C1 segment of cervical spinal cord (tissue), 14 donors: Measurements from ENCODE around the gene HIGD1C.
"Not testable (repeated sequence)": the region's sequence is repeated elsewhere in the genome, so short reads cannot be mapped to it uniquely, and the experiment has no call there.

Source experiments
- DNase-seq, 14 donors: peaks; one replicate each; lab custom pipeline; 2025; lab: John Stamatoyannopoulos, UW

Gene HIGD1C

DNA sequence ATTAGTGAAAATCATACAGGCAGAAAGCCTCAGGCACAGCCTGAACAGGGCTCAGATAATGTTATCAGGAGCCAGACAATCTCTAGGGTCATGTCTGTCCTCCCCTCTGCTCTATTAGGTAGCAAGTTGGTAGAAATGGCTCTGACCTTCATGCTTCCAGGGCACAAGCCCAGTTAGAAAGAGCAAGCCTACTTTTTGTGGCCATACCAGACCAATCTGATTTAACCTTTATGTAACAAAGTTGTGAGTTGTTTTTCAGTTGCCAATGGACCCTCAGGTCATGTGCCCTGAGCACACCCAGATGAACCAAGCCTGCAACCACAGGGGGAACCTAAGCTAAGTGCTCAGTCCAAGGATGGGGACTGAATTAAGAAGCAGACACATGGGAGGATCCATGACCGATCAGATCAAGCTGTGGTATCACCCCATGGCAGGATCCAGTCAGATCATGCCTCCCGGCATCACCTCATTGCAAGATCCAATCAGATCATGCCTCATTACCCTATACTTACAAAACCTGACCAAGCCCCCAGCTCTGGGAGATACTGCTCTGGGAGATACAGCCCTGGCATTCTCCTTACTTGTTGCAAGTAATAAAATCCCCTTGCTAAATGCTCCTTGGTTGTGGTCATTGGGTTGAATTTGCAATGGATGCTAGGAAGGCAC lies 18.8 kb upstream of the HIGD1C start:
- DNase-seq, result peak in 1 of 14 donors; percentile 5

- no peak for DNase-seq
Observed at GRCh38 chr12:50934371-50934851, 17.9 kb upstream of the HIGD1C start.

GRCh38 chr12:50934981-50935807 lies 17.1 kb upstream of the HIGD1C start:
- DNase-seq, result no peak

DNA sequence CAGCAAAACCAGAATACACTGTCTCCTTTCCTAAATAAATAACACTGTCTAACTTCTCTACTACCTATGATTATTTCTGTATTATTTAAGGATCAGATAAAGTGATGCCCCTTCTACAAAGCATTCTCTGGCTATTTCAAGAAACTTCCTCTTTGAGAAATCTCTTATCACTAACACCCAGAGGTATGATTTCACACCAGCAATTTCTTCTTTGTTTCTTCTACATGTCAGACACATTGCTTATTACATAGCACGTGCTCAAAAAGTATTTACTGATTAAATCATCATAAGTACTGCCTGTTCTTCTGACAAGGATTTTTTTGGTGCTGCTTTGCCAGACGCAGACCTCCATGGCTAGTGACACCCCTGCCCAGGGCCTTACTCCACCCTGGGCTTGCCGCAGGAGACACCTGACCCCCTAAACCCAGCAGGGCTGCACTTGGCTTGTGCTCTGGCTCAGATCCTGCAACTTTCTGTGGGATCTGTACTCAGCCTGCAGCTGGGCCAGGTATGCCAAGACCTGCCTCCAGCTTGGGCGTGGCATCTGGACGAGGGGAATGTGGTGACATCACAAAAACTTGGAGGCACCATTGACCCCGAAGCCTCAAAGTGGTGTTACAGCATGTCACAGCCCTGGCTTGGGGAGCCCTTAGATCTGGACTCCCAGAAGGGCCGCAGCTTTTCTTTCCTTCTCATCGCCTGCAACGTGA lies 15.4 kb upstream of the HIGD1C start:
- no peak for DNase-seq

DNA sequence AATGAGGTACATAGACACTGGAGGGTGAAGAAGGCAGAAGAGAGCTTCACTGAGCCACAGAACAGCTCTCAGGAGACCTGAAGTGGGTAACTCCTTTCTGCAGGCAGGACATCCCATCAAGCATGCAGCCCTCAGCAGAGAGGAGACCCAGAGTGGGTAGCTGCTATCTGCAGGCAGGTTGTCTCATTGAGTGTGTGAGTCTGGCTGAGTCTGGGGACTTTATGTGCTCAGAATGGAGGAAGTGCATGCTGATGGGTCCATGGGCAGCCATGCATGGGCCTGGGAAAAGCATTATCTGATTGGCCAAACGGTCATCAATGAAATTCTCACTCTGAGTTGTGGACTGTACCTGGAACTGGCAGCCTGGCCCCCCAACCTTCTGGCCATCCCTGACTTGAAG lies 14.7 kb upstream of the HIGD1C start:
- no peak for DNase-seq

DNA sequence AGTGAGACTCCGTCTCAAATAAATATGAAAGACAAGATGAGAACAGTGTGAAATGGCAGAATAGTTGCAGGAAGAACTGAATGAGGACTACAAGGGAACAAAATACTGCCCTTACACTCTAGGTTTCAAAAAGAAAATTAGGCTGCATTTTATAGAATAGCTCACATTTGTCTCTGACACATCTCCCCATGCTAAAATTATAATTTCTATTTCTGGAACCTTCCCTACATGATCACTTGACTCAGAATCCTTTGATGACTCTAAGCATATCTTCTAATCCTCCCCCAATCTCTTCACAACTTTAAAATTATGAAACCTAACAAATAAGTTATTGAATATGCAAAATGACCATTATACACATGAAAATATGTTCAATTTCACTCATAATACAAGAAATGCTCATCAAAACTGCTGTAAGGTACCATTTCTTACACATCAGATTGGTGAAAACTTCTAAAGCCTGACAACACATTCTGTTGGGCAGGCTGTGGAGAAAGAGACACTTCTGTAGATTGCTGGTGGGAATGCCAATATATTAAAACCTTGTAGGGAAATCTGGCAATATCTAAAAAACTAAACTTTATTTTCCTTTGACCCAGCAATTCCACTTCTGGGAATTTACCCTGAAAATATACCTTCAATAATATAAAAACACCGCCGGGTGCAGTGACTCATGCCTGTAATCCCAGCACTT lies 4.3 kb upstream of the HIGD1C start:
- DNase-seq, result no peak

DNA sequence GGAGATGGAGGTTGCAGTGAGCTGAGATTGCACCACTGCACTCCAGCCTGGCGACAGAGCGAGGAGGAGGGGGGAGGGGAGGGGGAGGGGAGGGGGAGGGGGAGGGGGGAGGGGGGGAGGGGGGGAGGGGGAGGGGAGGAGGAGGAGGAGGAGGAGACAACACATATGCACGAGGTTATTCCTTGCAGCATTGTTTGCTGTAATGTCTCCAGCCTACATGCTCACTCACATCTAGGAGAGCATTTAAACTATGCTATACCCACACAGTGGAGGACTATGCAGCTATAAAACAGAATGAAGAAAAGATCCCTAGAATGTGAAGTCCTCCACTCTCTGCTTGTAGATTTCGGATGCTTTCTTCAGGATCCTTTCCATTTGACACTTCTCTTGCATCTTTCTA lies 3.5 kb upstream of the HIGD1C start:
- no peak for DNase-seq

- no peak for DNase-seq
Observed at GRCh38 chr12:50949801-50950302, 2.5 kb upstream of the HIGD1C start.

GRCh38 chr12:50951112-50951511 lies 1.2 kb upstream of the HIGD1C start:
- no peak for DNase-seq

DNA sequence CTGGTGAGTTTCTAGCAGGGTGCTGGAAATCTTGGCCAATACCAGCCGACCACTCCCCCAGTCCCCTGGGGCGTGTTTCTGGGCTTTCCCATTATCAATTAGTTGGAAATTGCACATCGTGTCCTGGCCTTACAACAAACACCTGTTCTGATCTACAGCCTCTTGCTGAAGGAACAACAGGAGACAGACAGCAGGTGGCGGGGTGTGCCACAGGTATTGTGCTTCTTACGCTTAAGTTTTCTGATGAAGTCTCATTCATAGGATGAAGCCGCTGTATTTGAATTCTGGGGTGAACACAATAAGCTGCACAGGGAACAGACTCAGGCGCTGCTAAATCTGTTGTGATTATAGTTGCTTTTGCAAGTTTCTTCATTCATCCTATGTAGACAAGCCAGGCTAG lies 703 bp downstream of the HIGD1C start:
- no peak for DNase-seq

DNA sequence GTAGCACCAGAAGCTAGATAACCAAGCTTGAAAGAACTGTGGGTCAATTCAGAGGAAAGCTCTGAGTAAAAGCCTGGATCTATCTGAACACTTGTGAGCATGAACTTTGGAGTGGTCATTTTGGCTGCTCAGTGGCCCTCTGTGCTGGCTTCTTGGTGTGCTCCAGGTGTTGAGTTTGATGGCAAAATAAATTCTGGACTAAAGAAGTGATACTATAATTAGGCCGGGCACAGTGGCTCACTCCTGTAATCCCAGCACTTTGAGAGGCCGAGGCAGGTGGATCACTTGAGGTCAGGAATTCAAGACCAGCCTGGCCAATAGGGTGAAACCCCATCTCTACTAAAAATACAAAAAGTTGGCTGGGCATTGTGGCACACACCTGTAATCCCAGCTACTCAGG lies 2.4 kb downstream of the HIGD1C start:
- not testable (repeated sequence) for DNase-seq

GRCh38 chr12:50955288-50955687 lies 2.9 kb downstream of the HIGD1C start:
- no peak for DNase-seq

DNA sequence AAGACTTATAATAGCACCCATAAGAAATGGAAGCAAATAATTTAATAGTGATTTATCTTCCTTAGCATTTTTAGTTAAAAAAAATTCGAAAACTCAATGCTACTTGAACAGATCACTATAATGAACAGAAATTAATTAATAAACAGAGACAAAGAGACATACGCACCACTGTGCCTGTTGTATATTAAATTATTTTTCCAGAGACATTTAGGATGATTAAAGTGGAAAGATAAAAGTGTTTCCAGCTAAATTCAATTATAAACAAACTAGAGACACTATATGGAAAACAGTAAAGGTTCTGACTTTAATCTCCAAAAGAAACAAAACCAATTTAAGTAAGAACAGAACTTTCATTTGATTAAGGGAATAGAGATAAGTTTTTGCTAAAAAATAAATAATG lies 3.4 kb downstream of the HIGD1C start:
- no peak for DNase-seq

DNA sequence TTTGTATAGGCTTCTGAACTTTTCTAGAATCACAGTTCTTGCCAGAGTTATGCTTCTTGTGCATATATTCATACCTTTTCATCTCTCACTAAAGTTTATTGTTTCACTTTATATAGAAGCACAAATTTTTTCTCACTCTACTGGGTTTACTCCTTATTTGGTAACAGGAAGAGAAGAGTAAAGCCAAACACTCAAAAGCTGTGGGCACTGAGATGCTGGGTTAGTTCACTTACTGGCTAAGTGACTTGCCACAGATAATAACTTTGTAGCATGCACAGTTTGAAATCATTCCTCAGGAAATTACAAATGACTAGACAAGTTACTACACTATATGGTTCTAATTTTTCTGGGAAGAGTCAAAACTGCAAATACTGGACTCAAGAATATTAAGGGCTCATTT lies 7.8 kb downstream of the HIGD1C start:
- no peak for DNase-seq

GRCh38 chr12:50961708-50962107 lies 9.4 kb downstream of the HIGD1C start:
- DNase-seq, result no peak

DNA sequence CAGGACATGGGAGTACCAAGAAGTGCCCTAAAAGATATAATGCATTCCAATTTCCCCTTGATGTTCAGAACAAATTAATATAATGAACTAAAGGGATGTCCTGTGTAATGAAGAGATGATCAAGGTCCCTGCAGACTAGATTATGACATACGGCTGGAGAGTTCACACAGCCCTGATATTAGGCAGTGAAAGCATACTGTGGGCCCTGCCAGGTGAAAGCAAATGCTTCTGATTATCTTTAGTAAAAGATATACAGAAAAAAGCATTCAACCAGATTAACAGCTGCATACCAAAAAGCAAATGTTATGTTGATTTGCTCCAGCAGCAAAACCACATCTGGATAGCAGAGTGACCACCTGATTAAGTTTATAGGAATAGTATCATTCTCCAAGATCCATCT lies 12.1 kb downstream of the HIGD1C start:
- no peak for DNase-seq

- no peak for DNase-seq
Observed at GRCh38 chr12:50971946-50972345, 19.6 kb downstream of the HIGD1C start.

DNA sequence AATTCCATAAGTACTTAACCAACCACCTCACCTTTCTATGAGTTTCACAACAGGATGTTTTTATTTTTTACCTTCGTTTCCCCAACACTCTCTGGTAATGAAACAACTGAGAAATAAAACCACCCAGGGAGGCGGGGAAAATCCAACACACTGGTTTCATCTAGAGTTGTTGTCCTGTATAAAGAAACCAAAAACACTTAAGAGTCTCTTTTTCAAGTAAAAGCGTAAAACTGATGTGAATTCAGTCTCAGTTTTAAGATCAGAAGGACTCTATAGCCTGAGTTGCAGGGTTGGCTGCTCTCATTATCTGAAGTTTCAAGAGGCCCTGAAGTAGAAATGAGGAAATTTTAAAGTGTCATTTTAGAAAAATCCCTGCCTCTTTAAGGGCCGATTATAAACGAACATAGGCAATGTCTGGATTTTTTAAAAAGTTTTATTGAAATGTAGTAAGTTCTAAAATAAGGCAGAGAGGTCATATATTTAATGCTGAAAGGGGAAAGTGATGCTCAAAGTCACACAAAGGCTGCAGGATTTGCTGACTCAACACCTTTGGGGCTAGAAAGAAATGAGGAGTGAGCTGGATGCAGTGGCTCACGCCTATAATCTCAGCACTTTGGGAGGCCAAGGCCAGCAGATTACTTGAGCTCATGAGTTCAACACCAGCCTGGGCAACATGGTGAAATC lies 27.2 kb downstream of the HIGD1C start:
- no peak for DNase-seq

DNA sequence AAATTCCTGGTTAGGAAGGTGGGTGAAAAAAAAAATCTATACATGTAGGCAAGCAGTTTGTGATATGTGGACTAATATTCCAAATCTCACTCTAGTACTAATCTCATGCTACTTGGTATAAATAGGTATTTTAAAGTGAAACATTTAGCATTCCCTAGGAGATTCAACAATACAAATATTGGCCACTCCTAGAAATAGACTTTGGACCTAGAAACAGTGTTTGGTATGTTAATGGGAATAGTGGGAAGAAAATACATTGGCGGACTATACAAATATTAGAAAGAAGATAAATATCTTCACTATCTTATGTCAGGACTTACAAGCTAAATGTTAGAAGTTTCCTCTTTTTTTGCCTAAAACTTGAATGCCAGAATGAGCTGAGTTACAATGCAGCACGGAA lies 28.2 kb downstream of the HIGD1C start:
- DNase-seq, result no peak

GRCh38 chr12:50981319-50982239 lies 29.2 kb downstream of the HIGD1C start:
- no peak for DNase-seq
